Caki2 (cell line): ENCODE results near the gene HLA-DMB. TPM values are rescaled to one million over a fixed set of nuclear protein-coding genes. Genes with fewer than 3 reads are reported as not detected.
"Not testable (repeated sequence)": the region's sequence is repeated elsewhere in the genome, so short reads cannot be mapped to it uniquely, and the experiment has no call there.

Source experiments
- DNase-seq: peaks from one replicate; pipeline ENCODE4 v3.0.0-alpha.2; 2015; ENCODE audit warnings: low read depth
- in situ Hi-C: cut with HindIII; loops from 2 replicates; pipeline ENCODE4 v1.10.0; 2016; ENCODE audit warnings: low sequenced_read_pairs, low pct_unique_long_range_greater_than_20kb, mixed read lengths
- total RNA-seq: library from RNA; depleted of rRNA; stranded (reverse); fragments of >200 nt; shearing (Covaris generic); gene quantifications from 2 replicates; pipeline ENCODE4 v1.2.3, GENCODE V29; 2014; ENCODE audit warnings: low replicate concordance

Gene HLA-DMB
- total RNA-seq, 1 experiment from 2014 or later, result 13.2 TPM

GRCh38 chr6:32954986-32955802 lies 14.4 kb upstream of the HLA-DMB start:
- DNase-seq, result peak; percentile 30
- in situ Hi-C loops, result no loop called here

- in situ Hi-C loops, result no loop called here
- no peak for DNase-seq
Observed at GRCh38 chr6:32954267-32954666, 13.4 kb upstream of the HLA-DMB start.

- no peak for DNase-seq
- in situ Hi-C loops, result no loop called here
Observed at GRCh38 chr6:32953775-32954174, 12.9 kb upstream of the HLA-DMB start.

GRCh38 chr6:32952817-32953739 lies 12.2 kb upstream of the HLA-DMB start, which contains the start of gene HLA-DMA:
Gene HLA-DMA, minus strand, starts transcription at chr6:32953097. Its CDS starts 61 bp downstream, at chr6:32953036.
- DNase-seq, result peak; percentile 97
- in situ Hi-C loops, result no loop called here

- in situ Hi-C loops, result no loop called here
Observed at GRCh38 chr6:32950449-32950848, 9.6 kb upstream of the HLA-DMB start.

GRCh38 chr6:32950010-32950409 lies 9.2 kb upstream of the HLA-DMB start:
- in situ Hi-C loops, result no loop called here
- DNase-seq, result no peak

More at GRCh38 chr6:32950449-32950848, 9.6 kb upstream of the HLA-DMB start:
- no peak for DNase-seq

GRCh38 chr6:32949113-32949512 lies 8.3 kb upstream of the HLA-DMB start:
- no peak for DNase-seq
- in situ Hi-C loops, result no loop called here

- in situ Hi-C loops, result no loop called here
- peak; percentile 62 for DNase-seq
Observed at GRCh38 chr6:32947552-32948465, 7.0 kb upstream of the HLA-DMB start.

- DNase-seq, result no peak
- in situ Hi-C loops, result no loop called here
Observed at GRCh38 chr6:32946893-32947292, 6.1 kb upstream of the HLA-DMB start.

GRCh38 chr6:32945953-32946352 lies 5.1 kb upstream of the HLA-DMB start:
- in situ Hi-C loops, result no loop called here
- no peak for DNase-seq

- in situ Hi-C loops, result no loop called here
- no peak for DNase-seq
Observed at GRCh38 chr6:32945108-32945760, 4.4 kb upstream of the HLA-DMB start.

- DNase-seq, result no peak
- in situ Hi-C loops, result no loop called here
Observed at GRCh38 chr6:32943864-32944649, 3.2 kb upstream of the HLA-DMB start.

- in situ Hi-C loops, result not testable (repeated sequence)
Observed at GRCh38 chr6:32942555-32943123, 1.8 kb upstream of the HLA-DMB start.

GRCh38 chr6:32941214-32941768 lies 463 bp upstream of the HLA-DMB start:
- DNase-seq, result peak; percentile 80
- in situ Hi-C loops, result no loop called here

More at GRCh38 chr6:32942555-32943123, 1.8 kb upstream of the HLA-DMB start:
- DNase-seq, result not testable (repeated sequence)

GRCh38 chr6:32938494-32938893 lies 2.3 kb downstream of the HLA-DMB start:
- DNase-seq, result no peak
- in situ Hi-C loops, result no loop called here

- in situ Hi-C loops, result no loop called here
- no peak for DNase-seq
Observed at GRCh38 chr6:32937230-32937633, 3.6 kb downstream of the HLA-DMB start.
